ENCODE measurements around the gene CPED1. TPM values are rescaled to one million over a fixed set of nuclear protein-coding genes. Genes with fewer than 3 reads are reported as not detected.

Gene CPED1
- total and polyA plus RNA-seq, 10 of the 15 experiments (the other 5 are each of a cell fraction or from before 2014, with no cell fraction given): 0.01 to 0.77 (median 0.10) TPM; not detected in 1

- peaks cover 16 to 19% of the 10 kb centered on the region in 2 experiments for H3K27me3 ChIP-seq (replicated peaks in 1 of 2; ENCODE audit: control insufficient read depth in 2 of 2, insufficient read depth in 2 of 2, low read length in 1 of 2)
Measured at GRCh38 chr7:121331048-121331447, 342.5 kb downstream of the CPED1 start.

GRCh38 chr7:121331574-121331973 is 343.1 kb downstream of the CPED1 start:
- no peak overlapping the region for H3K9ac ChIP-seq (ENCODE audit: control insufficient read depth, insufficient read depth, low read length)
- ChIA-PET POLR2A (no interaction called here), SMC1A (ENCODE audit: uncharacterized antibody, unreplicated experiment) (interaction anchor here (1.1 to 1.8 kb wide), 3 partner anchors 22 to 188 kb away, joined by 3 to 4 read pairs (median 4); no protein-coding TSS in a partner anchor)

More at GRCh38 chr7:121331048-121331447, 342.5 kb downstream of the CPED1 start:
- WGBS (ENCODE audit: insufficient coverage, insufficient replicate concordance, low lambda C conversion rate, missing lambda C conversion rate): 62% methylated on average over 4 of the region's 4 CpGs
- ATAC-seq (no peak), FAIRE-seq (no peak), DNase-seq (ENCODE audit: low read depth, low spot score) (no peak)
- no peaks in the 10 kb centered on the region for H3K36me3 ChIP-seq (ENCODE audit: control insufficient read depth in 2 of 2, insufficient read depth in 2 of 2, low read length in 1 of 2)
- H4K20me1 ChIP-seq (ENCODE audit: control insufficient read depth, insufficient read depth): no peaks in the 10 kb centered on the region
- SMC1A ChIA-PET (ENCODE audit: uncharacterized antibody, unreplicated experiment): interaction anchor here (0.8 to 1.8 kb wide), 7 partner anchors 15 to 188 kb away, joined by 3 to 5 read pairs (median 3); no protein-coding TSS in a partner anchor
- H3K9ac ChIP-seq (ENCODE audit: control insufficient read depth, insufficient read depth, low read length): no peak overlapping the region
- RAD21 ChIA-PET (ENCODE audit: unreplicated experiment): interaction anchor here (1.4 kb wide), 1 partner anchor 42 kb away, joined by 4 read pairs; no protein-coding TSS in a partner anchor
- POLR2A ChIA-PET: no interaction called here
- no peak overlapping the region for H3K4me3 ChIP-seq
- H2AFZ ChIP-seq (ENCODE audit: control insufficient read depth, low read depth, low read length): no peak overlapping the region
- BruUV-seq (replicated peaks): no TSS peak
- no peak overlapping the region for H3K27ac ChIP-seq (ENCODE audit: control insufficient read depth, insufficient read depth)
- CTCF ChIA-PET: interaction anchor here (0.6 to 1.5 kb wide), 6 partner anchors 30 to 663 kb away, joined by 3 to 4 read pairs (median 4); no protein-coding TSS in a partner anchor
- no peaks in the 10 kb centered on the region for H3K9me3 ChIP-seq (replicated peaks; ENCODE audit: control insufficient read depth, insufficient read depth, low read length)
- H3K4me1 ChIP-seq (ENCODE audit: control insufficient read depth, insufficient read depth, low read length): peaks cover 5% of the 10 kb centered on the region
- no peaks in the 10 kb centered on the region for H3K79me2 ChIP-seq (ENCODE audit: control insufficient read depth, insufficient read depth, low read length)
- intact Hi-C loops (cut with micrococcal nuclease; ENCODE audit: unreplicated experiment) (no loop called here), in situ Hi-C loops (cut with MboI) (no loop called here)
- H3K4me2 ChIP-seq (ENCODE audit: control insufficient read depth, insufficient read depth): no peak overlapping the region
- TF ChIP-seq JUNB (IDR thresholded peaks at IDR 0.05): no peak
- no peak for TF ChIP-seq PML (IDR thresholded peaks at IDR 0.05; ENCODE audit: low read length)
- no peak for TF ChIP-seq RFX5 (IDR thresholded peaks at IDR 0.05; ENCODE audit: low read depth, low read length)
- TF ChIP-seq TCF7 (IDR thresholded peaks at IDR 0.05; ENCODE audit: borderline replicate concordance): no peak
- no peak for TF ChIP-seq GATAD2B (conservative IDR thresholded peaks at IDR 0.05; ENCODE audit: low read depth)
- TF ChIP-seq TAF1 (IDR thresholded peaks at IDR 0.05; ENCODE audit: borderline replicate concordance, low read depth, low read length): no peak
- no peak for TF ChIP-seq KLF5 (IDR thresholded peaks at IDR 0.05; ENCODE audit: partially characterized antibody)

More at GRCh38 chr7:121331574-121331973, 343.1 kb downstream of the CPED1 start:
- no peak overlapping the region for H3K27ac ChIP-seq (ENCODE audit: control insufficient read depth, insufficient read depth)
- no peaks in the 10 kb centered on the region for H3K79me2 ChIP-seq (ENCODE audit: control insufficient read depth, insufficient read depth, low read length)
- in situ Hi-C loops (cut with MboI): no loop called here
- BruUV-seq (replicated peaks): no TSS peak
- H3K36me3 ChIP-seq (ENCODE audit: control insufficient read depth in 2 of 2, insufficient read depth in 2 of 2, low read length in 1 of 2): no peaks in the 10 kb centered on the region
- 71% methylated on average over 5 of the region's 5 CpGs for WGBS (ENCODE audit: insufficient coverage, insufficient replicate concordance, low lambda C conversion rate, missing lambda C conversion rate)
- FAIRE-seq: no peak
- no peak overlapping the region for H3K4me2 ChIP-seq (ENCODE audit: control insufficient read depth, insufficient read depth)
- ChIA-PET RAD21 (ENCODE audit: unreplicated experiment) (interaction anchor here (1.4 kb wide), 1 partner anchor 41 kb away, joined by 4 read pairs; no protein-coding TSS in a partner anchor), CTCF (interaction anchor here (0.9 kb wide), 2 partner anchors 30 to 222 kb away, joined by 3 to 4 read pairs; no protein-coding TSS in a partner anchor)
- no peaks in the 10 kb centered on the region for H3K9me3 ChIP-seq (replicated peaks; ENCODE audit: control insufficient read depth, insufficient read depth, low read length)
- TF ChIP-seq TCF3 (IDR thresholded peaks at IDR 0.05; ENCODE audit: borderline replicate concordance, insufficient read depth, low read depth, low read length) (no peak), NFYB (IDR thresholded peaks at IDR 0.05; ENCODE audit: insufficient read depth, low read depth, low read length) (no peak), USF2 (IDR thresholded peaks at IDR 0.05; ENCODE audit: borderline replicate concordance, low read depth, low read length) (no peak), SREBF1 (IDR thresholded peaks at IDR 0.05; ENCODE audit: low read length) (no peak)
- no peak for ATAC-seq
- no peak overlapping the region for H3K4me3 ChIP-seq
- H2AFZ ChIP-seq (ENCODE audit: control insufficient read depth, low read depth, low read length): no peak overlapping the region
- peaks cover 5% of the 10 kb centered on the region for H3K4me1 ChIP-seq (ENCODE audit: control insufficient read depth, insufficient read depth, low read length)
- intact Hi-C loops (cut with micrococcal nuclease; ENCODE audit: unreplicated experiment): no loop called here
- no peak for DNase-seq (ENCODE audit: low read depth, low spot score)
- H3K27me3 ChIP-seq (replicated peaks in 1 of 2; ENCODE audit: control insufficient read depth in 2 of 2, insufficient read depth in 2 of 2, low read length in 1 of 2): peaks cover 16 to 19% of the 10 kb centered on the region in 2 experiments
- no peaks in the 10 kb centered on the region for H4K20me1 ChIP-seq (ENCODE audit: control insufficient read depth, insufficient read depth)
